DMS153 (cell line): ENCODE data around the gene TP53I3.
"Not testable (repeated sequence)": the region's sequence is repeated elsewhere in the genome, so short reads cannot be mapped to it uniquely, and the experiment has no call there.

Experiments used
- DNase-seq: peaks from one replicate; lab custom pipeline; 2025; lab: John Stamatoyannopoulos, UW

Gene TP53I3

GRCh38 chr2:24054366-24055010, 30.1 kb downstream of the TP53I3 start:
- no peak for DNase-seq

- DNase-seq, result no peak
Measured at GRCh38 chr2:24052951-24053350, 31.7 kb downstream of the TP53I3 start.

DNA sequence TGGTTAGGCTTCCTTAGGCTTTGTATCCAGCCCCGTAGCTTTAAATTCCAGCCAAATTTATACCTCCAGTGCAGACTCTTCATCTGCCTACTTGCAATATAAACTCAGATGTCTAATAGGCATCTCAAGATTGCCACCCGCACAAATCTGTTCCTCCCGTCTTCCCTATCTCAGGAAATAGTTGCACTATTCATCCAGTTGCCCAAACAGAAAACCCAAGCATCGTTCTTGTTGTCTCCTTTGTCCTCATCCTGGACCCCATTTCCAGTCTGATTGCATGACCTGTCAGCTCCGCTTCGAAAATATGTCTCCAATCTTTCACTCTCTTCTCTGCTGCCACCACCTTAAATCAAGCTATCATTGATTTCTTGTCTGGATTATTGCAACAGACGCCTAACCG, 32.8 kb downstream of the TP53I3 start:
- no peak for DNase-seq

DNA sequence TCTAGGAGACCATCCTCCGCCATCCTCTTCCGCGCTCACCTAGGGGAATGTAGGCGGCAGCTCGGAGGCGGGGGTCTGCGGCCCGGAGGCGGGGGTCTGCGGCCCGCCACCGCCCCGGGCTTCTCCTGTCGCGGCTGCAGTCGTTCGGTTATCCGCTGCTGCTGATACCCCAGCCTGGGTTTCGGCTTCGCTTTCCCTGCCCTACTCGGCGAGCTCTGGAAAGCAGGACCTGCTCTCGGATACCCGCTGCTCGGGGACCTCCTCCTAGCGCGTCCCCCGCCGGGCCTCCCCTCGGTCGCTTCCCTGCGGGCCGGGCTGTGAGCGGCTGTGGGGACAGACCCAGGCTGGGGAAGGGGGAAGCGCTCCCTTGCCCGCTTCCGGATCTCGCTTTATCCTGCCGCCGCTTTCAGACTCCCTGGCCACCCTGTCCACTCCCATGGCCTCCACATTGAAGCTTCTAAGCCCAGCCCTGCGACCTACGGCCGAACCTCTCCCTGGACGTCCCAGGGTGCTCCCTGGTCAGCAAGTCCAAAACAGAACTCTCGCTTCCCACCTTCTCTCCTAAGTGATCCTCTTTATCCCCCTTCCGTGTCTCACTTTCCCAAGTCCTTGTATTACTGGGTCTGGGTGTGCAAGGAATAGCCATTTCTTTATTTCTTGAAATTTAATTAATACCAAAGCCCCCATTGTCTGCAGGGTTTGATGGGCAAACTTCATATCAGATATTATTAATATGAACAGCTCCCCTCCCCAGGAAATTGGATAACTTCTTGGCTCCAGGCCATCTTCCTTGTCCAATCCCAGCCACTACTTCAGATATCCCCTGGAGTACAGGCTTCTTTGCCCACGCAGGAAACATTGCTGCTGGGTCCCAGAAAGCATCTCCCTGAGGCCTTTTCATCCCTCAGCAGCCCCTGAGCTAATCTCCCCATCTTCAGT, 34.3 kb downstream of the TP53I3 start:
- DNase-seq, result no peak

DNA sequence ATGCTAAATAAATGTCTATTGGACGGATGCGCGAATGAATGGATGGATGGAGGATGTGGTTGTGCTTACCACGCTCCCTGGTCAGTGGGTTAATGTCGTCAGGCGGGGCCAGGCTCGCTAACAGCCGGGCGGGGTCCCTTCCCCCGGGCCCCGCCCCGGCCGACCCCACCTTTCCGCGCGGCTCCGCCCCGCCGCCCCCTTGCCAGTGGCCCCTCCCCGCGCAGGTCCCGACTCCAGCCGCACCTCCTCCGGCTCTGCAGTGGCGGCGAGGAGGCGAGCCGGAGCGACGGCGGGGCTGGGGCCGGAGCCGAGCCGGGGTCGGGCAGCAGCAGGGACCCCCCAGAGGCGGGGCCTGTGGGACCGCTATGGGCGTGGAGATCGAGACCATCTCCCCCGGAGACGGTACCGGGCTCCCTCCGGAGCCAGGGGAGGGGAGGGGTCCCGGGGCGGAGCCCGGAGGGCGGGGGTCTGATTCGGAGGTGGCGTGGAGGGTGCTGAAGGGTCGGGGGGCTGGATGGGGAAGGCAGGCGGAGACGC, 35.1 kb downstream of the TP53I3 start, which contains the start of gene FKBP1B:
Gene FKBP1B, plus strand, starts transcription at position 257 of the 537 bp plus-strand sequence. Its CDS starts 109 bp downstream, at position 366.
- no peak for DNase-seq

- DNase-seq, result no peak
Measured at GRCh38 chr2:24048769-24049484, 35.7 kb downstream of the TP53I3 start.

DNA sequence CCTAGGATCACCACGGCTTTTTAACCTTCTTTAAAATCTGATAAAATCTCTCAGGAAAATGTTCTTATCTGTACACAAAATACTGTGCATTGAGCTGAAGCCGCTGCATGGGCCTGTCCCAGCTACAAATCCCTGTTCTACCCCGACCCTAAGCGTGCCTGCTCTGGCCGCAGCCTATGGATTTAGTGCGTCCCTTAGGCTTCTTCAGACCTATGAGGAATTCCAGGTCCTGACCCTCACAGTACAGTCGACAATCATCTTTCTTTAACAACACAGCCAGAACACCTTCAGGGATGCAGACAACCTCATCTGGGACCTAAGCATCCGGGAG, 37.0 kb downstream of the TP53I3 start:
- no peak for DNase-seq

GRCh38 chr2:24046930-24047702, 37.5 kb downstream of the TP53I3 start, which contains the start of gene WDCP:
Gene WDCP, minus strand, starts transcription at chr2:24047391. Its CDS starts 7,897 bp downstream, at chr2:24039494.
- peak; percentile 97 for DNase-seq

DNA sequence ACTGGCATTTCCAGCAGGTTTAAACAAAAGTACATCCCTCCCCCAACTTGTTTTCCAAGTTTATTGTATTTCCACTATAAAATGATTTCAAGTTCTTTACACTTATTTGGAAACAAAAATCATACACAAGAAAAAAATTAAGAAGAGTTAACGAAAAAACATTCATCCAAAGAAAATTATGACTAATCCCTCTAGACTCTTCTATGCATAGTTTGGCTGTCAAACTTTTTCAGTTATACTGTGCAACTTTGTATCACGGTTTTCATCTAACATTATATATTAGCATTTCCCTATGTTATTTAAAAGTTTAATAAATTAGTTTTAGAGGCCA, 38.1 kb downstream of the TP53I3 start:
- DNase-seq, result no peak

GRCh38 chr2:24045511-24046508, 38.8 kb downstream of the TP53I3 start:
- no peak for DNase-seq

GRCh38 chr2:24043133-24043532, 41.5 kb downstream of the TP53I3 start:
- DNase-seq, result not testable (repeated sequence)

DNA sequence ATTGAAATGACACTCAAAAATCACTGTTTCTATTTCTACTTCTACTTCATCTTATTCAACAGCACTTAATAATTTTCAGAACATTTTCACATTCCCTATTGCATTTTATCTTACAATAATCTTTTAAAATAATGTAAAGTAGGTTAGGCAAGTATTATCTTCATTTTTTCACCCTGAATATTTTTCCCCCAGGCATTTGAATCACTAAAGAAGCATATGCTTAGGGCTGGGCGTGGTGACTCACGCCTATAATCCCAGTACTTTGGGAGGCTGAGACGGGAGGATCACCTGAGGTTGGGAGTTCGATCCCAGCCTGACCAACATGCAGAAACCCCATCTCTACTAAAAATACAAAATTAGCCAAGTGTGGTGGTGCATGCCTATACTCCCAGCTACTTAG, 44.1 kb downstream of the TP53I3 start:
- DNase-seq, result no peak

DNA sequence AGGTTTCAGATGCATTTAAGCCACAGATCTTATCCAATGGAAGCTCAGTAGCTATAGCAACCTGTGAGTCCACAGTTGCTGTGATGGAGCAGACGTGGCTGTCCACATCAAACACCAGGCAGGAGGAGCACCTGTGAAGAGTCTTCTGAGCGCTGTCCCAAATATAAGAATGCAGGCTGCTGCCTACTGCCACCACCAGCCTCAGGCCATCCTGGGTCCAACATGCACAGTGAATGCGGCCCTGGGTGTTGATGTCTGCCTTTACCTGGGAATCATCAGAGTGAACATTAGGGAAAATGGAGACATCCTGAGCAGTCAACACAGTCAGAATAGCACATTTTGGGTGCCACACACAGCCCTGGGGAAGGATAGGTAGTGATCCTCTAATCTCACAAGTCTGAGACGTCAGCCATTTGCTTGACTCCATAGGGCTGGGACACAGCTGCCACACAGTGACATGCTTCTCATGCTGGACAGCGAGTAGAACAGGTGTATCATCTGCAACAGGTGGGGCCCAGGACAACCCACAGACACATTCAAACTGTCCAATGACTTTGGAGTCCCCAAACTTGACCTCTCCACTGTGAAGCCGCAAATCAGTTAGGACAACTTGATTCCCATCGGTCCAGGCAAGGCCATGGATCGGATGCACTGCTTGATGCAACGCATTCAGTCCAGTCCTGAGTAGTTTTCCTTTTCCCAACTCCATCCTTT, 45.7 kb downstream of the TP53I3 start:
- DNase-seq, result no peak
